Cardiac muscle cell (in vitro differentiated cells and primary cell): ENCODE results near the gene ERBB4. TPM values are rescaled to one million over a fixed set of nuclear protein-coding genes. Genes with fewer than 3 reads are reported as not detected.

Source experiments
- DNase-seq, 2 donors: peaks; one replicate each; pipeline versions ENCODE4 v3.0.0 to v3.0.0-alpha.2; 2010 to 2017; ENCODE audit warnings: low read depth in 1 of 2, low spot score in 1 of 2
- H3K27ac ChIP-seq: fragments of 200-600 bp; sonication (generic); 2 replicates; pipeline ENCODE4 v1.5.1; 2016
- H3K27me3 ChIP-seq: fragments of 200-600 bp; sonication (generic); 2 replicates; pipeline ENCODE4 v1.6.0; 2016; ENCODE audit warnings: control low read depth
- H3K36me3 ChIP-seq: fragments of 200-600 bp; sonication (generic); 2 replicates; pipeline ENCODE4 v1.5.1; 2016; ENCODE audit warnings: control low read depth
- H3K4me1 ChIP-seq: fragments of 200-600 bp; sonication (generic); 2 replicates; pipeline ENCODE4 v1.8.1; 2017; ENCODE audit warnings: low read depth, mild to moderate bottlenecking, mixed run types
- H3K4me3 ChIP-seq: fragments of 200-600 bp; sonication (generic); 2 replicates; pipeline ENCODE4 v1.5.1; 2016; ENCODE audit warnings: mild to moderate bottlenecking
- H3K9me3 ChIP-seq: fragments of 200-600 bp; sonication (generic); 2 replicates; pipeline ENCODE4 v1.5.1; 2017; ENCODE audit warnings: low read depth, mild to moderate bottlenecking, control low read depth
- CTCF ChIP-seq: IDR thresholded peaks from 2 replicates; pipeline ENCODE4 v1.5.1; 2012; ENCODE audit warnings: low read depth, mild to moderate bottlenecking, low read length
- polyA plus RNA-seq: library from polyadenylated mRNA; unstranded; fragments of >200 nt; fragmentation: Nextera tagmentation; extraction: Ambion mirVana; gene quantifications from 2 replicates; pipeline ENCODE4 v1.2.1, GENCODE V29; 2016
- total RNA-seq: library from RNA; depleted of rRNA; stranded (reverse); fragments of >200 nt; gene quantifications from 2 replicates; pipeline ENCODE4 v1.2.3, GENCODE V29; 2016

The ERBB4 gene
- total and polyA plus RNA-seq, 2 experiments from 2014 or later: 38.1 to 42.1 TPM

- no peak for TF ChIP-seq CTCF
- H3K36me3 ChIP-seq: no peaks in the 10 kb centered on the region
- H3K27ac ChIP-seq: no peak overlapping the region
- no peaks in the 10 kb centered on the region for H3K9me3 ChIP-seq
- no peak for DNase-seq
- H3K27me3 ChIP-seq: no peaks in the 10 kb centered on the region
- no peaks in the 10 kb centered on the region for H3K4me1 ChIP-seq
- H3K4me3 ChIP-seq: no peak overlapping the region
Observed at GRCh38 chr2:211812587-211812986, 726.0 kb downstream of the ERBB4 start.

- no peaks in the 10 kb centered on the region for H3K4me1 ChIP-seq
- no peaks in the 10 kb centered on the region for H3K27me3 ChIP-seq
- DNase-seq: no peak
- no peak for TF ChIP-seq CTCF
- no peak overlapping the region for H3K27ac ChIP-seq
- H3K4me3 ChIP-seq: no peak overlapping the region
- H3K36me3 ChIP-seq: no peaks in the 10 kb centered on the region
- no peaks in the 10 kb centered on the region for H3K9me3 ChIP-seq
Observed at GRCh38 chr2:211802666-211803065, 735.9 kb downstream of the ERBB4 start.

- no peak for TF ChIP-seq CTCF
- H3K4me1 ChIP-seq: no peaks in the 10 kb centered on the region
Observed at GRCh38 chr2:211800001-211800400, 738.6 kb downstream of the ERBB4 start.

GRCh38 chr2:211798868-211799267, 739.7 kb downstream of the ERBB4 start:
- Histone ChIP-seq H3K4me3 (no peak overlapping the region), H3K27ac (no peak overlapping the region), H3K9me3 (no peaks in the 10 kb centered on the region), H3K36me3 (no peaks in the 10 kb centered on the region), H3K4me1 (no peaks in the 10 kb centered on the region), H3K27me3 (no peaks in the 10 kb centered on the region)
- DNase-seq: no peak
- no peak for TF ChIP-seq CTCF

More at GRCh38 chr2:211800001-211800400, 738.6 kb downstream of the ERBB4 start:
- Histone ChIP-seq H3K9me3 (no peaks in the 10 kb centered on the region), H3K36me3 (no peaks in the 10 kb centered on the region), H3K27ac (no peak overlapping the region), H3K27me3 (no peaks in the 10 kb centered on the region), H3K4me3 (no peak overlapping the region)
- DNase-seq: no peak

GRCh38 chr2:211793690-211794089, 744.9 kb downstream of the ERBB4 start:
- no peak for TF ChIP-seq CTCF
- no peak for DNase-seq
- Histone ChIP-seq H3K36me3 (no peaks in the 10 kb centered on the region), H3K4me1 (peaks cover 9% of the 10 kb centered on the region), H3K27ac (no peak overlapping the region), H3K4me3 (no peak overlapping the region), H3K9me3 (no peaks in the 10 kb centered on the region), H3K27me3 (no peaks in the 10 kb centered on the region)

GRCh38 chr2:211789982-211790381, 748.6 kb downstream of the ERBB4 start:
- no peak overlapping the region for H3K4me3 ChIP-seq
- peaks cover 9% of the 10 kb centered on the region for H3K4me1 ChIP-seq
- no peaks in the 10 kb centered on the region for H3K9me3 ChIP-seq
- no peaks in the 10 kb centered on the region for H3K36me3 ChIP-seq
- H3K27me3 ChIP-seq: no peaks in the 10 kb centered on the region
- no peak overlapping the region for H3K27ac ChIP-seq
- no peak for DNase-seq
- no peak for TF ChIP-seq CTCF
